DND-41 (cell line): ENCODE results near the gene LYST.

Experiments used
- EZH2 ChIP-seq: IDR thresholded peaks from 3 replicates; pipeline ENCODE4 v1.6.1; 2012; ENCODE audit warnings: borderline replicate concordance, low read depth, mild to moderate bottlenecking, moderate library complexity, low read length, inconsistent platforms; ENCODE audit not compliant: severe bottlenecking
- TF ChIP-seq, protein P1 (sequence below): IDR thresholded peaks from 2 replicates; pipeline ENCODE4 v1.5.1; 2012; ENCODE audit warnings: borderline replicate concordance, low read length, moderate library complexity, mild to moderate bottlenecking; ENCODE audit not compliant: poor library complexity, severe bottlenecking; ENCODE audit errors: extremely low read depth

DNA sequence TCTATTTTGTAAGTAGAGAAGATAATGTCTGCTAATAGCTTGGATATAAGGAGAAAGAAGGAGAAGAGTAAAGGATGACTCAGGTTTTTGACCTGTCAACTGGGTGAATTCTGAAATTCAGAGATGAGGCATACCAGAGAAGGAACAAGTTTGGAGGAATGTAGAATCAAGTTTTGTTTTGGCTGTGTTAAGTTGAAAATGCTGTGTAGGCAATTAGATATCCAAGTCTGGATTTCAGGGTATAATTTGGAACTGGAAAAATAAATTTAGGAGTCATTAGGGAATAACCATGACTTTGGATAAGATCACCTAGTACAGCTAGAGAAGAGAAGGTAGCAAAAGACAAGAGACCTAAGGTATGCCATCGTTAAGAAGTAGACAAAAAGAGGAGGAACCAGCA is 194.7 kb downstream of the LYST start:
- TF ChIP-seq, protein P1, sequence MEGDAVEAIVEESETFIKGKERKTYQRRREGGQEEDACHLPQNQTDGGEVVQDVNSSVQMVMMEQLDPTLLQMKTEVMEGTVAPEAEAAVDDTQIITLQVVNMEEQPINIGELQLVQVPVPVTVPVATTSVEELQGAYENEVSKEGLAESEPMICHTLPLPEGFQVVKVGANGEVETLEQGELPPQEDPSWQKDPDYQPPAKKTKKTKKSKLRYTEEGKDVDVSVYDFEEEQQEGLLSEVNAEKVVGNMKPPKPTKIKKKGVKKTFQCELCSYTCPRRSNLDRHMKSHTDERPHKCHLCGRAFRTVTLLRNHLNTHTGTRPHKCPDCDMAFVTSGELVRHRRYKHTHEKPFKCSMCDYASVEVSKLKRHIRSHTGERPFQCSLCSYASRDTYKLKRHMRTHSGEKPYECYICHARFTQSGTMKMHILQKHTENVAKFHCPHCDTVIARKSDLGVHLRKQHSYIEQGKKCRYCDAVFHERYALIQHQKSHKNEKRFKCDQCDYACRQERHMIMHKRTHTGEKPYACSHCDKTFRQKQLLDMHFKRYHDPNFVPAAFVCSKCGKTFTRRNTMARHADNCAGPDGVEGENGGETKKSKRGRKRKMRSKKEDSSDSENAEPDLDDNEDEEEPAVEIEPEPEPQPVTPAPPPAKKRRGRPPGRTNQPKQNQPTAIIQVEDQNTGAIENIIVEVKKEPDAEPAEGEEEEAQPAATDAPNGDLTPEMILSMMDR, result no peak
- no peak for TF ChIP-seq EZH2
